Kidney capillary endothelial cell (primary cell): ENCODE measurements around the gene KRTAP26-1.

ENCODE experiments used
- DNase-seq: peaks from one replicate; pipeline ENCODE4 v3.0.0-alpha.2; 2018; ENCODE audit warnings: low spot score

KRTAP26-1 gene

GRCh38 chr21:30320215-30320614 lies at the start of gene KRTAP26-1:
TSS of gene KRTAP26-1 (minus strand) at chr21:30320315. CDS start at chr21:30320035, 280 bp downstream.
- no peak for DNase-seq

- no peak for DNase-seq
Measured at GRCh38 chr21:30355906-30356305, 35.8 kb upstream of the KRTAP26-1 start.

- no peak for DNase-seq
Measured at GRCh38 chr21:30354308-30355005, 34.3 kb upstream of the KRTAP26-1 start.

GRCh38 chr21:30351534-30351933 lies 31.4 kb upstream of the KRTAP26-1 start:
- no peak for DNase-seq

GRCh38 chr21:30349572-30349971 lies 29.5 kb upstream of the KRTAP26-1 start:
- DNase-seq: no peak

- DNase-seq: no peak
Measured at GRCh38 chr21:30348506-30348905, 28.4 kb upstream of the KRTAP26-1 start, which contains the start of gene KRTAP23-1. TSS of gene KRTAP23-1 (minus strand) at chr21:30348606. CDS start at chr21:30348606, 0 bp downstream.

GRCh38 chr21:30345014-30345413 lies 24.9 kb upstream of the KRTAP26-1 start:
- DNase-seq: no peak

- peak; percentile 30 for DNase-seq
Measured at GRCh38 chr21:30340714-30341573, 20.8 kb upstream of the KRTAP26-1 start.

GRCh38 chr21:30338717-30339116 lies 18.6 kb upstream of the KRTAP26-1 start:
- DNase-seq: no peak

- DNase-seq: no peak
Measured at GRCh38 chr21:30337772-30338171, 17.7 kb upstream of the KRTAP26-1 start.

GRCh38 chr21:30337276-30337744 lies 17.2 kb upstream of the KRTAP26-1 start, which contains the start of gene KRTAP27-1:
TSS of gene KRTAP27-1 (minus strand) at chr21:30337694. CDS start at chr21:30337668, 26 bp downstream.
- no peak for DNase-seq

GRCh38 chr21:30336596-30336995 lies 16.5 kb upstream of the KRTAP26-1 start:
- no peak for DNase-seq

- DNase-seq: no peak
Measured at GRCh38 chr21:30333736-30334135, 13.6 kb upstream of the KRTAP26-1 start.

GRCh38 chr21:30332681-30333080 lies 12.6 kb upstream of the KRTAP26-1 start:
- no peak for DNase-seq

- DNase-seq: no peak
Measured at GRCh38 chr21:30329203-30329875, 9.2 kb upstream of the KRTAP26-1 start.

- DNase-seq: no peak
Measured at GRCh38 chr21:30326390-30326789, 6.3 kb upstream of the KRTAP26-1 start.

GRCh38 chr21:30315701-30316100 lies 4.4 kb downstream of the KRTAP26-1 start:
- no peak for DNase-seq

- no peak for DNase-seq
Measured at GRCh38 chr21:30306884-30307283, 13.2 kb downstream of the KRTAP26-1 start.

- no peak for DNase-seq
Measured at GRCh38 chr21:30305136-30305535, 15.0 kb downstream of the KRTAP26-1 start.

- no peak for DNase-seq
Measured at GRCh38 chr21:30289215-30289614, 30.9 kb downstream of the KRTAP26-1 start, which contains the start of gene KRTAP25-1. TSS of gene KRTAP25-1 (minus strand) at chr21:30289514. CDS start at chr21:30289490, 24 bp downstream.

GRCh38 chr21:30282850-30283249 lies 37.3 kb downstream of the KRTAP26-1 start, which contains the start of gene KRTAP24-1:
TSS of gene KRTAP24-1 (minus strand) at chr21:30282950. CDS start at chr21:30282932, 18 bp downstream.
- no peak for DNase-seq

- DNase-seq: no peak
Measured at GRCh38 chr21:30271611-30272010, 48.5 kb downstream of the KRTAP26-1 start.
